HepG2 (cell line): ENCODE results near the gene CCM2L. TPM values are rescaled to one million over a fixed set of nuclear protein-coding genes. Genes with fewer than 3 reads are reported as not detected.
A peak's percentile ranks its signal among the peaks of the same experiment; 100 is the strongest.

Experiments used
- ATAC-seq: fragments of 200-7000 bp; cut with Tn5 transposase; 3 replicates; pipeline ENCODE4 v1.9.1; 2020; ENCODE audit warnings: mild to moderate bottlenecking, moderate library complexity
- BruUV-seq: library from RNA; stranded (reverse); fragments of 400-500 nt; replicated peaks from 2 replicates; lab custom pipeline; 2021; lab: Mats Ljungman, UMichigan
- CTCF ChIA-PET: fragments of 300-600 bp; formaldehyde crosslinking; extraction: SDS; loops from one replicate; lab custom pipeline; 2021; ENCODE audit warnings: low total read pairs, inconsistent platforms, low intra/inter-chr PET ratio; lab: Yijun Ruan, JAX
- POLR2A ChIA-PET: fragments of 350-600 bp; sonication (Branson Sonifier 250); formaldehyde crosslinking; loops from one replicate; lab custom pipeline; 2020; ENCODE audit warnings: antibody characterized with exemption, inconsistent platforms; lab: Yijun Ruan, JAX
- DNase-seq: peaks from one replicate; pipeline ENCODE4 v3.0.0-alpha.2; 2015; ENCODE audit warnings: low spot score
- FAIRE-seq: peaks from 3 replicates; lab custom pipeline; 2011; peaks lifted over from hg19 to GRCh38; lab: Jason Lieb, UNC
- H2AFZ ChIP-seq: one replicate; pipeline ENCODE4 v1.6.1; 2011; ENCODE audit warnings: low read length, inconsistent platforms
- H3K27ac ChIP-seq: fragments of 300-600 bp; 3 replicates; pipeline ENCODE4 v1.8.0; 2011; ENCODE audit warnings: mixed run types, mild to moderate bottlenecking, mixed read lengths, low read length, inconsistent platforms; ENCODE audit not compliant: insufficient read depth; ENCODE audit errors: extremely low read length
- H3K27me3 ChIP-seq, 2 experiments: fragments of 200-600 bp in 1 of 2; 2 replicates in 1 of 2; 3 replicates in 1 of 2; pipeline versions ENCODE4 v1.6.0 to v1.8.0; 2011; ENCODE audit warnings: low read length in 2 of 2, mild to moderate bottlenecking in 2 of 2, moderate library complexity in 2 of 2, inconsistent platforms in 1 of 2; ENCODE audit not compliant: insufficient read depth in 2 of 2, control insufficient read depth in 1 of 2
- H3K36me3 ChIP-seq, 2 experiments: fragments of 200-600 bp in 1 of 2; replicated peaks in 1 of 2; 2 replicates in 1 of 2; 3 replicates in 1 of 2; pipeline versions ENCODE4 v1.5.1 to v1.8.0; 2011; ENCODE audit warnings: low read length in 2 of 2, inconsistent platforms in 1 of 2; ENCODE audit not compliant: insufficient read depth in 2 of 2, control insufficient read depth in 1 of 2
- H3K4me1 ChIP-seq: 2 replicates; pipeline ENCODE4 v1.5.1; 2012; ENCODE audit warnings: low read length, inconsistent platforms; ENCODE audit not compliant: insufficient read depth
- H3K4me2 ChIP-seq: 2 replicates; pipeline ENCODE4 v1.6.0; 2011; ENCODE audit warnings: low read depth, low read length, inconsistent platforms
- H3K4me3 ChIP-seq, 3 experiments: fragments of 200-600 bp in 1 of 3; sonication (generic), shearing (Covaris generic) in 1 of 3; replicated peaks in 1 of 3; 2 replicates each; pipeline ENCODE4 v1.5.1; 2011 to 2016; ENCODE audit warnings: low read length in 3 of 3, inconsistent platforms in 2 of 3, low read depth in 2 of 3, mild to moderate bottlenecking in 2 of 3, control low read depth in 1 of 3, mixed read lengths in 1 of 3; ENCODE audit not compliant: insufficient read depth in 1 of 3
- H3K79me2 ChIP-seq: one replicate; pipeline ENCODE4 v1.6.1; 2011; ENCODE audit warnings: low read length, inconsistent platforms; ENCODE audit not compliant: insufficient read depth
- H3K9ac ChIP-seq: 2 replicates; pipeline ENCODE4 v1.6.0; 2011; ENCODE audit warnings: mild to moderate bottlenecking, low read depth, low read length, inconsistent platforms; ENCODE audit not compliant: insufficient read depth
- H3K9me3 ChIP-seq: 2 replicates; pipeline ENCODE4 v1.5.1; 2012; ENCODE audit warnings: mild to moderate bottlenecking, low read length
- H4K20me1 ChIP-seq: 2 replicates; pipeline ENCODE4 v1.6.0; 2011; ENCODE audit warnings: inconsistent platforms, mild to moderate bottlenecking, low read length, moderate library complexity; ENCODE audit not compliant: insufficient read depth
- E2F2 ChIP-seq: sonication (generic); formaldehyde crosslinking; IDR thresholded peaks from 2 replicates; pipeline ENCODE4 v1.4.0; 2020; ENCODE audit warnings: missing genetic modification reagents, borderline replicate concordance
- EHMT2 ChIP-seq: fragments of 200-600 bp; sonication (generic); IDR thresholded peaks from 2 replicates; pipeline ENCODE4 v1.7.0; 2017; ENCODE audit warnings: antibody characterized with exemption, low read depth, low read length, borderline replicate concordance
- MXD3 ChIP-seq: IDR thresholded peaks from 2 replicates; pipeline ENCODE4 v1.6.1; 2016; ENCODE audit warnings: mild to moderate bottlenecking, missing biosample characterization, missing genetic modification reagents
- NFATC3 ChIP-seq: sonication (generic); formaldehyde crosslinking; IDR thresholded peaks from 2 replicates; pipeline ENCODE4 v1.5.1; 2020; ENCODE audit warnings: mild to moderate bottlenecking, missing genetic modification reagents
- NFE2 ChIP-seq: sonication (generic); formaldehyde crosslinking; IDR thresholded peaks from 2 replicates; pipeline ENCODE4 v1.4.0; 2020; ENCODE audit warnings: missing genetic modification reagents
- NR0B2 ChIP-seq: sonication (generic); formaldehyde crosslinking; IDR thresholded peaks from 2 replicates; pipeline ENCODE4 v1.4.0; 2020; ENCODE audit warnings: mild to moderate bottlenecking, missing genetic modification reagents
- PBX3 ChIP-seq: sonication (generic); formaldehyde crosslinking; IDR thresholded peaks from 2 replicates; pipeline ENCODE4 v1.8.1; 2023; ENCODE audit warnings: missing genetic modification reagents, inconsistent platforms, borderline replicate concordance
- PITX1 ChIP-seq: sonication (generic); formaldehyde crosslinking; IDR thresholded peaks from 2 replicates; pipeline ENCODE4 v1.5.1; 2020; ENCODE audit warnings: mild to moderate bottlenecking, missing genetic modification reagents
- SKI ChIP-seq: fragments of 450-650 bp; IDR thresholded peaks from one replicate; pipeline ENCODE4 v1.6.1; 2018; ENCODE audit warnings: mild to moderate bottlenecking; ENCODE audit not compliant: partially characterized antibody
- ZBTB43 ChIP-seq: sonication (generic); formaldehyde crosslinking; conservative IDR thresholded peaks from 2 replicates; pipeline ENCODE4 v1.4.0; 2020; ENCODE audit warnings: missing genetic modification reagents
- ZFP36L1 ChIP-seq: sonication (generic); formaldehyde crosslinking; IDR thresholded peaks from 2 replicates; pipeline ENCODE4 v1.8.0; 2022; ENCODE audit warnings: mild to moderate bottlenecking, missing genetic modification reagents, moderate library complexity
- ZNF10 ChIP-seq: sonication (generic); formaldehyde crosslinking; IDR thresholded peaks from 2 replicates; pipeline ENCODE4 v1.4.0; 2020; ENCODE audit warnings: mild to moderate bottlenecking, low read depth, missing genetic modification reagents, borderline replicate concordance
- ZNF451 ChIP-seq: sonication (generic); formaldehyde crosslinking; IDR thresholded peaks from 2 replicates; pipeline ENCODE4 v1.5.0; 2020; ENCODE audit warnings: mild to moderate bottlenecking, missing genetic modification reagents
- ZNF687 ChIP-seq: sonication (generic); formaldehyde crosslinking; IDR thresholded peaks from 2 replicates; pipeline ENCODE4 v1.5.1; 2020; ENCODE audit warnings: mild to moderate bottlenecking, missing genetic modification reagents, moderate library complexity
- WGBS: methylation state at CpG from one replicate; pipeline ENCODE4 v1.1.6; 2017; ENCODE audit warnings: low lambda C conversion rate; 5-methylcytosine and 5-hydroxymethylcytosine counted together
- in situ Hi-C: cut with HindIII; loops from 2 replicates; pipeline ENCODE4 v1.10.0; 2017; ENCODE audit warnings: low pct_unique_long_range_greater_than_20kb; ENCODE audit not compliant: extremely low pct_ligation_motif_present
- intact Hi-C: fragments of 100-400 bp; cut with micrococcal nuclease; formaldehyde crosslinking; loops from one replicate; pipeline ENCODE4 v1.10.0; 2022; ENCODE audit not compliant: unreplicated experiment
- polyA plus RNA-seq, 8 experiments: library from polyadenylated mRNA; depleted of rRNA in 3 of 8; stranded (reverse) in 7 of 8; unstranded in 1 of 8; fragments of >200 nt; fragmentation: Illumina TruSeq in 4 of 8; extraction: Trizol in 4 of 8; gene quantifications; 2 replicates each; pipeline versions ENCODE4 v1.2.1 to v1.2.3, GENCODE V29; 2011 to 2016; ENCODE audit warnings: low read depth in 4 of 8, missing spikeins in 1 of 8, mixed read lengths in 1 of 8; ENCODE audit not compliant: insufficient read depth in 1 of 8
- total RNA-seq, 5 experiments: library from RNA; depleted of rRNA; stranded (reverse); fragments of >200 nt; fragmentation: Illumina TruSeq; extraction: Trizol; gene quantifications; 2 replicates each; pipeline ENCODE4 v1.2.3, GENCODE V29; 2016; ENCODE audit warnings: low read depth in 1 of 5

Gene CCM2L
- total and polyA plus RNA-seq, 2 of the 13 experiments (the other 11 are each of a cell fraction or from before 2014, with no cell fraction given), result 0.15 TPM; not detected in 1

- ChIA-PET CTCF (no interaction called here), POLR2A (no interaction called here)
- Histone ChIP-seq H3K27ac (no peak overlapping the region), H3K4me1 (peaks cover 23% of the 10 kb centered on the region), H3K9ac (no peak overlapping the region), H4K20me1 (no peaks in the 10 kb centered on the region), H3K4me3 (no peak overlapping the region; a peak in 1 of 6 replicates), H3K36me3 (no peaks in the 10 kb centered on the region), H3K27me3 (peaks cover 8 to 57% of the 10 kb centered on the region in 2 experiments; a peak in 4 of 5 replicates), H3K4me2 (peak overlapping the region; percentile 30; the same call in 1 of the 2 replicates), H2AFZ (no peak overlapping the region), H3K9me3 (no peaks in the 10 kb centered on the region), H3K79me2 (no peaks in the 10 kb centered on the region)
- WGBS, result 28% methylated on average over 12 of the region's 17 CpGs
- DNase-seq (no peak), ATAC-seq (peak; percentile 41), FAIRE-seq (no peak)
- BruUV-seq, result no TSS peak
- in situ Hi-C loops, result no loop called here
- intact Hi-C loops, result no loop called here
- TF ChIP-seq SKI (no peak), EHMT2 (no peak), NR0B2 (CRISPR knock-in tag) (peak; percentile 9; the same call in 1 of the 2 replicates), MXD3 (CRISPR knock-in tag) (peak; percentile 20; the same call in 1 of the 2 replicates), ZNF451 (CRISPR knock-in tag) (no peak), ZFP36L1 (CRISPR knock-in tag) (no peak), ZNF687 (CRISPR knock-in tag) (peak; percentile 38), PITX1 (CRISPR knock-in tag) (no peak), NFATC3 (no peak), ZNF10 (no peak), E2F2 (CRISPR knock-in tag) (no peak), PBX3 (CRISPR knock-in tag) (no peak), ZBTB43 (CRISPR knock-in tag) (no peak), NFE2 (CRISPR knock-in tag) (no peak)
Observed at GRCh38 chr20:32071395-32072167, 61.3 kb downstream of the CCM2L start.
